ENCODE data around the gene LCK.
"Not testable (repeated sequence)": the region's sequence is repeated elsewhere in the genome, so short reads cannot be mapped to it uniquely, and the experiment has no call there.

The LCK gene

GRCh38 chr1:32249831-32250525 is 1.1 kb upstream of the LCK start:
- H3K4me3 ChIP-seq (ENCODE audit: low read depth, low read length) = no peak overlapping the region
- no peak for DNase-seq (ENCODE audit: low read depth)
- no peak for TF ChIP-seq MYC (IDR thresholded peaks at IDR 0.05; ENCODE audit: low read depth, low read length)
- TF ChIP-seq, protein P1, sequence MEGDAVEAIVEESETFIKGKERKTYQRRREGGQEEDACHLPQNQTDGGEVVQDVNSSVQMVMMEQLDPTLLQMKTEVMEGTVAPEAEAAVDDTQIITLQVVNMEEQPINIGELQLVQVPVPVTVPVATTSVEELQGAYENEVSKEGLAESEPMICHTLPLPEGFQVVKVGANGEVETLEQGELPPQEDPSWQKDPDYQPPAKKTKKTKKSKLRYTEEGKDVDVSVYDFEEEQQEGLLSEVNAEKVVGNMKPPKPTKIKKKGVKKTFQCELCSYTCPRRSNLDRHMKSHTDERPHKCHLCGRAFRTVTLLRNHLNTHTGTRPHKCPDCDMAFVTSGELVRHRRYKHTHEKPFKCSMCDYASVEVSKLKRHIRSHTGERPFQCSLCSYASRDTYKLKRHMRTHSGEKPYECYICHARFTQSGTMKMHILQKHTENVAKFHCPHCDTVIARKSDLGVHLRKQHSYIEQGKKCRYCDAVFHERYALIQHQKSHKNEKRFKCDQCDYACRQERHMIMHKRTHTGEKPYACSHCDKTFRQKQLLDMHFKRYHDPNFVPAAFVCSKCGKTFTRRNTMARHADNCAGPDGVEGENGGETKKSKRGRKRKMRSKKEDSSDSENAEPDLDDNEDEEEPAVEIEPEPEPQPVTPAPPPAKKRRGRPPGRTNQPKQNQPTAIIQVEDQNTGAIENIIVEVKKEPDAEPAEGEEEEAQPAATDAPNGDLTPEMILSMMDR (IDR thresholded peaks at IDR 0.05; ENCODE audit: low read depth, low read length) = no peak
- TF ChIP-seq MAX (IDR thresholded peaks at IDR 0.05; ENCODE audit: low read depth, low read length) = no peak
- no peak for TF ChIP-seq POLR2A (IDR thresholded peaks at IDR 0.05; ENCODE audit: extremely low read depth, insufficient read length)

DNA sequence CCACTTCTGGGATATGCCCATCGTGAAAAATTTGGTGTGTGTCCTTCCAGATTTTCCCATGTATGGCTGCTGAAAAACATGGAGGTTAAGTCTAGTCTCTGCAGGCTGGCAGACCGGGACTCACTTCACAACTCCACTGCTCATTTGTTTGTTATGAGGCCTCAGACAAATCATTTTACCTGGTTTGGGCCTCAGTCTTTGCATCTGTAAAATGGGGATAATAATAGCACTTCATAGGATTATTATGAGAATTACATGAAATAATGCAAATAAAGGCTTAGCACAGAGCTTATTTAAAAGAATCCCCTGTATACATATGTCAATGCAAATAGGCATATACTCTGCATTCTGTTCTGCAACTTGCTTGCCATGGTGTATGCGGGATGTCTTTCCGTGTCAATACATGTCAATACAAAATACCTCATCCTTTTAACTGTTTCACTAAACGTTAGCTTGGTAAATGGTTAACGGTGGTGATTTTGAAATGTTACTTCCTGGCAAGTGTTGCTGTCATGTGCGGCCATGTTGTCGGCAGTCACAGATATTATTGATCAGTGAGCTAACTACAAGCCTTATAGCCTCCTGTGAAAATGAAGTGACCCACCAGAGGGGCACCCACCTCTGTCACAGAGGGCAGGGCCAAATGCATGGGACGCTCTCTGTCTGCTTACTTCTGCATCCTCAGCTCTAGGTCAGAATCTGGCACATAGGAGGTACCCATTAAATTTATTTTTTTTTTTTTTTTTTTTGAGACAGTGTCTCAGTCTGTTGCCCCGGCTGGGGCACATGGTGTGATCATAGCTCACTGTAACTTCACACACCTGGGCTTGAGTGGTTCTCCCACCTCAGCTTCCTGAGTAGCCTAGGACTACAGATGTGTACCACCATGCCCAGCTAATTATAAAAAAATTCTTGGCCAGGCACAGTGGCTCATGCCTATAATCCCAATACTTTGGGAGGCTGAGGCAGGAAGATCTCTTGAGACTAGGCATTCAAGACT is 4.3 kb downstream of the LCK start:
- no peak overlapping the region for H3K4me3 ChIP-seq (ENCODE audit: low read depth, low read length)
- TF ChIP-seq MYC (IDR thresholded peaks at IDR 0.05; ENCODE audit: low read depth, low read length) = no peak
- TF ChIP-seq, protein P1 (IDR thresholded peaks at IDR 0.05; ENCODE audit: low read depth, low read length) = no peak
- no peak for DNase-seq (ENCODE audit: low read depth)

- DNase-seq (ENCODE audit: low read depth) = no peak
- TF ChIP-seq MAX (IDR thresholded peaks at IDR 0.05; ENCODE audit: low read depth, low read length) (no peak), MYC (IDR thresholded peaks at IDR 0.05; ENCODE audit: low read depth, low read length) (no peak), POLR2A (IDR thresholded peaks at IDR 0.05; ENCODE audit: extremely low read depth, insufficient read length) (no peak)
- TF ChIP-seq, protein P1 (IDR thresholded peaks at IDR 0.05; ENCODE audit: low read depth, low read length) = no peak
- no peak overlapping the region for H3K4me3 ChIP-seq (ENCODE audit: low read depth, low read length)
Measured at GRCh38 chr1:32256473-32257226, 5.6 kb downstream of the LCK start.

DNA sequence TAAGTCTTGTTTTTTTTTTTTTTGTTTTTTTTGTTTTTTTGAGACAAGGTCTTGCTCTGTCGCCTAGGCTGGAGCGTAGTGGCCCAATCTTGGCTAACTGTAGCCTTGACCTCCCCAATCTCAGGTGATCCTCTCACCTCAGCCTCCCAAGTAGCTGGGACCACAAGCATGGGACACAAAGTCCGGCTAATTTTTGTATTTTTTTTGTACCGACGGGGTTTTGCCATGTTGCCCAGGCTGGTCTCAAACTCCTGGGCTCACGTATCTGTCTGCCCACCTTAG is 6.1 kb downstream of the LCK start:
- H3K4me3 ChIP-seq (ENCODE audit: low read depth, low read length) = no peak overlapping the region
- TF ChIP-seq POLR2A (IDR thresholded peaks at IDR 0.05; ENCODE audit: extremely low read depth, insufficient read length) (no peak), MYC (IDR thresholded peaks at IDR 0.05; ENCODE audit: low read depth, low read length) (no peak), MAX (IDR thresholded peaks at IDR 0.05; ENCODE audit: low read depth, low read length) (no peak)
- TF ChIP-seq, protein P1 (IDR thresholded peaks at IDR 0.05; ENCODE audit: low read depth, low read length) = no peak
- no peak for DNase-seq (ENCODE audit: low read depth)

GRCh38 chr1:32263236-32263593 is 12.2 kb downstream of the LCK start:
- H3K4me3 ChIP-seq (ENCODE audit: low read depth, low read length); DNase-seq (ENCODE audit: low read depth): not testable (repeated sequence)

- DNase-seq (ENCODE audit: low read depth) = no peak
- TF ChIP-seq MYC (IDR thresholded peaks at IDR 0.05; ENCODE audit: low read depth, low read length) (no peak), POLR2A (IDR thresholded peaks at IDR 0.05; ENCODE audit: extremely low read depth, insufficient read length) (no peak), MAX (IDR thresholded peaks at IDR 0.05; ENCODE audit: low read depth, low read length) (no peak)
- TF ChIP-seq, protein P1 (IDR thresholded peaks at IDR 0.05; ENCODE audit: low read depth, low read length) = no peak
- H3K4me3 ChIP-seq (ENCODE audit: low read depth, low read length) = no peak overlapping the region
Measured at GRCh38 chr1:32263744-32264143, 12.7 kb downstream of the LCK start.

All from NB4 (cell line).